Hematopoietic multipotent progenitor cell treated with erythropoietin and hydrocortisone succinate and interleukin-3 and kit ligand, for 8 days (in vitro differentiated cells): ENCODE measurements around the gene ZCCHC24.
A peak's percentile ranks its signal among the peaks of the same experiment; 100 is the strongest.

ENCODE experiments used
- DNase-seq: peaks from one replicate; pipeline ENCODE4 v3.0.0-alpha.2; 2015

ZCCHC24 gene

DNA sequence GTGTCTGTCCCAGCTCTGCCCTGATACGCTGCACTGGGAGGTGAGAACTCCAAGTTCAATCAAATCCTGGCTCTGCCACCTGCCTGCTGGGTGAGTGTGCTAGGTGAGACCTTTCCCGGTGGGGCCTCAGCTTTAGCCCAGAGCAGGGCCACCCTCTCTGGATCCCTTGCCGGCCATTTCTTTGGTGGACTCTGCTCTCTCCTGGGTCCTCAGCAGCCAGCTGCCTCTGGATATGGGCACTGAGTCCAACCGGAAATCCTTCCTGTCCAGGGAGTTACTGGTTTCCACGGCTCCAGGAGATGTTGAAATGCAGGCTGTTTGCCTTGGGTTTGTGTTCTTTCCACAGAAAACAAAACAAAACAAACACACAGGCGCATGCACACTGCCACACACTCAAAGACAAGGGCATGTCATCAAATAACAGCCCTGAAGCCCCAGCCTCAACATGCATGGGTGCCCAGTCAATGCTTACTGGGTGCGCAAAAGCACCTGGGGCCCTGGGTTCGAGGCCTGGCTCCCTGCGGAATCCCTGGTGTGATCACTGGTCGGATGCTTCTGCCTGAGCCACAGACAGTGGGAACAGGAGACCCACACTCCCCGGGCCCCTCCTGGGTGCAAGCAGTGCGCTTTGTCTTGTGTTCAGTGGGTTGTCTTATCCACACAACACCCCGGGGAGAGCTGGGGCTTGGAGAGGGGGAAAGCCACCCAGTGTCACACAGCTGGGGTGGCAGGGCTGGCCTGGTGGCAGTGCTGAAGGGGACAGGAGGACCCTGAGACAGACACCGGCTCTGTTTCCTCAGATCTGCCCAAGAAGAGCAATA is 65.1 kb downstream of the ZCCHC24 start:
- no peak for DNase-seq

DNA sequence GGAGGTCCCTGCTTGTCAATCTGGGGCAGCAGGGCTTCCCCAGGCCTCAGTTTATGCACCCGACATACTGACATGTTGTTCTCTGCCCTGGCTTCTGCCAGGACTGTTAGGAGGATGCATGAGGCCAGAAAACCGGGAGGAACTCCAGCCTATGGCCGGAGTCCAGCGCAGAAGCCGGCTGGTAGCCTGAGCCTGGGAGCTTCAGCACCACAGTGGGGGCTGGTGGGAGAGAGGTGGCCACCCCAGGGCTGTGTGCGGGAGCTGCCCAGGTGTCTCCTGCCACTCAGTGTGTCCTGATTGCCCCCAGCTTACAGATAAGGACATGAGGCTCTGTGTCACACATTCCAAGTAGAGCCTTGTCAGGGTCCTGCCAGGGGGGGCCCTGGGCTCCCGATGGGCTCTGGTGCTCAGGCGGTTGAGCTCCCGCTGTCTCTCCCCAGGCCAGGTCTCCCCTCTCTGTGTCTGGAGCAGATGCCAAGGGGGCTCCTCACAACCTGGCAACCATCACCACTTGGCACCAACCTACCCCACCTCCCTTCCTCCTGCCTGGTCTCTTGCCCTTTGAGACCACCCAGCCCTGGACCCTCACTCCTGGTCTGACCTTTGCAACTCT is 65.8 kb downstream of the ZCCHC24 start:
- DNase-seq = no peak

DNA sequence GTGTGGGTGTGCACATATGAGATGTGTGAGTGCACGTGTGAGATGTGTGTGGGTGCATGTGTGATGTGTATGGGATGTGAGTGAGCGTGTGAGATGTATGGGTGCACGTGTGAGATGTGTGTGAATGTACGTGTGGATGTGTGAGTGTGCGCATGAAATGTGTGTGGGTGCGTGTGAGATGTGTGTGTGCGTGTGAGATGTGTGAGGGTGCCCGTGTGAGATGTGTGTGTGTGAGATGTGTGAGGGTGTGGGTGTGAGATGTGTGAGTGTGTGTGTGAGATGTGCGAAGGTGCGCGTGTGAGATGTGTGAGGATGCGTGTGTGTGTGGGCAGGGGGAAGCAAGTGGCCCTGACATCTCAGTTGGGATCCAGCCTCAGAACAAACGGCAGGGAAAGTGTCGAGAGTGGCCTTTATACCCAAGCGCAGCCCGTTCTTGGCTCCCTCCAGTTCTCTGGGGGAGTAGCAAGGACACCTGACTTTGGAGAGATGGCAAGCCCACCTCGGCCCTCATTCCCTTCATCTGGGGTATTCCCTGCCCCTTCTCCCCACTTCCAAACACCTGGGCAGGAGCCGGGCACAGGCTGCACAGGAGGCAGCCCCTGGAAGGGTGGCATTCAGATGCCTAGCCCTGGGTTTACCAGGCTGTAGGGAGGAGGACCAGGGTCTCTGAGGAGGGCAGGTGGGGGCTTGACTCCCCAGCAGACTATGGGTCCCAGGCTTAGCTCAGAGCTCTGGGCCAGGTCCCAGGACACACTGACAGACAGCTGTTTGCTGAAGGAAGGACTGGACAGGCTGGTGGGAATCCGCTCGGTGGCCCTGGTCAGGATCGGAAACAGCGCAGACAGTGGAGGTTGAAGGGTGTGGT is 66.5 kb downstream of the ZCCHC24 start:
- no peak for DNase-seq

DNA sequence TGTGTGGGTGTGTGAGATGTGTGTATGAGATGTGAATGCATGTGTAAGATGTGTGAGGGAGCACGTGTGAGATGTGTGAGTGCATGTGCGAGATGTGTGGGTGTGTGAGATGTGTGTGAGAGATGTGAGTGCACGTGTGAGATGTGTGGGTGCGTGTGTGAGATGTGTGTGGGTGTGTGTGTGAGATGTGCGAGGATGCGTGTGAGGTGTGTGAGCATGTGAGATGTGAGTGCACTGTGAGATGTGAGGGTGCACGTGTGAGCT is 67.1 kb downstream of the ZCCHC24 start:
- DNase-seq = no peak

DNA sequence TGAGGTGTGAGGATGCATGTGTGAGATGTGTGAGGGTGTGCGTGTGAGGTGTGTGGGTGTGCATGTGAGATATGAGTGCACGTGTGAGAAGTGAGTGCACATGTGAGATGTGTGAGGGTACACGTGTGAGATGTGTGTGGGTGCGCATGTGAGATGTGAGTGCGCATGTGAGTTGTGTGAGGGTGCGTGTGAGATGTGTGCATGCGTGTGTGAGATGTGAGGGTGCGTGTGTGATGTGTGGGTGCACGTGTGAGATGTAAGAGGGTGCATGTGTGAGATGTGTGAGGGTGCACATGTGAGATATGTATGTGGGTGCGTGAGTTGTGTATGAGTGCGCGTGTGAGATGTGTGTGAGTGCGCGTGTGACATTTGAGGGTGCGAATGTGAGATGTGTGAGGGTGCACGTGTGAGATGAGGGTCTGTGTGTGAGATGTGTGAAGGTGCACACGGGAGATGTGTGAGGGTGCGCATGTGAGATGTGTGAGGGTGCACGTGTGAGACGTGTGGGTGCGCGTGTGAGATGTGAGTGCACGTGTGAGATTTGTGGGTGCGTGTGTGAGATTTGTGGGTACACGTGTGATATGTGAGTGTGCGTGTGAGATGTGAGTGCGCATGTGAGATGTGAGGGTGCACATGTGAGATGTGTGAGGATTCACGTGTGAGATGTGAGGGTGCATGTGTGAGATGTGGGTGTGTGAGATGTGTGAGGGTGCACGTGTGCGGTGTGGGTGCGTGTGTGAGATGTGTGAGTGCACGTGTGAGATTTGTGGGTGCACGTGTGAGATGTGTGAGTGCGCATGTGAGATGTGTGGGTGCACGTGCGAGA is 67.7 kb downstream of the ZCCHC24 start:
- no peak for DNase-seq

DNA sequence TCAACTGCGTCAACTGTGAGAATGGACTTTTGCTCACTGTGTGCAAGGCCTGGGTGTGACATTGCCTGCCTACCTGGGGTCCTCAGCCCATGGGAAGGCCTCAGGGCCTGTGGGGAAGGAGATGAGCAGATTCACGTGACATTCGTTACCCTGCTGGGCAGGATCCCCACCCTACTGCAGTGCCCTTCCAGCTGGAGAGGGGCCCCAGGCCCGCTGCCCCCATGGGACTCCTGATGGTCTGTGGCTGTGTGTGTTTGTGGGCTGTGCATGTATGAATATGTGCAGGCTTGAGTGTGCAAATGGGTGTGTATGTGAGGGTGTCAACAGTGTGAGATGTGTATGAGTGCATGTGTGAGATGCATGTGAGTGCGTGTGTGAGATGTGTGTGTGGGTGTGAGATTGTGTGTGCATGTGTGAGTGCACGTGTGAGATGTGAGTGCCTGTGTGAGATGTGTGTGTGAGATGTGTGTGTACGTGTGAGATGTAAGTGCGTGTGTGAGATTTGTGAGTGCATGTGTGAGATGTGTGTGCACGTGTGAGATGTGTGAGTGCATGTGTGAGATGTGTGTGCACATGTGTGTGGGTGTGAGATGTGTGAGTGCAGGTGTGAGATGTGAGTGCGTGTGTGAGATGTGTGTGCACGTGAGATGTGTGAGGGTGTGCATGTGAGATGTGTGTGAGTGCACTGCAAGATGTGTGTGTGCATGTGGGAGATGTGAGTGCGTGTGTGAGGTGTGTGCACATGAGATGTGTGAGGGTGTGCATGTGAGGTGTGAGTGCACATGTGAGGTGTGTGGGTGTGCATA is 68.5 kb downstream of the ZCCHC24 start:
- no peak for DNase-seq

DNA sequence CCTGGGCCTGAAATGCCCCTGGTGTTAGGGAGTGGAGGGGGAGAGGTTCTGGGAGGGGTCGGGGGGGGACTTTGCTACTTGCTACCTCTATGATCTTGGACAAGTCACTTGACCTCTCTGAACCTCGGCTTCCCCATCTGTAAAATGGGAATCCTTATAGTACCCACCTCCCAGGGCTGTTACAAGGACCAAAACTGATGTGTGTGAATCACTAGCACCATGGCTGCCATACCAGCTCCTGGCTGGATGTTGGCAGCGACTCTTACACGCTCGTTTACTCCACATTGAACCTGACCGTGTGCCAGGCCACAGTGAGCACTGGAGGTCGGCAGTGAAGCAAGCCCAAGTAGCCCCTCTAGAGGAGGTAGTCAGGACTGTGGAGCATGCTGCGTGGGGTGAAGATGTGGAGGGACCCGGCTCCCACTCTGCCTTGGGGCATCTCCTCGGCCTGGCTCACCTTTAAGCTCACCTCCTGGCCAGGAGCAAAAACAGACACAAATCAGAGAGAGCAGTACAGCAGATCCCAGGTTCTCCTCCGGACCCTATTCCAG is 69.3 kb downstream of the ZCCHC24 start:
- DNase-seq = no peak

DNA sequence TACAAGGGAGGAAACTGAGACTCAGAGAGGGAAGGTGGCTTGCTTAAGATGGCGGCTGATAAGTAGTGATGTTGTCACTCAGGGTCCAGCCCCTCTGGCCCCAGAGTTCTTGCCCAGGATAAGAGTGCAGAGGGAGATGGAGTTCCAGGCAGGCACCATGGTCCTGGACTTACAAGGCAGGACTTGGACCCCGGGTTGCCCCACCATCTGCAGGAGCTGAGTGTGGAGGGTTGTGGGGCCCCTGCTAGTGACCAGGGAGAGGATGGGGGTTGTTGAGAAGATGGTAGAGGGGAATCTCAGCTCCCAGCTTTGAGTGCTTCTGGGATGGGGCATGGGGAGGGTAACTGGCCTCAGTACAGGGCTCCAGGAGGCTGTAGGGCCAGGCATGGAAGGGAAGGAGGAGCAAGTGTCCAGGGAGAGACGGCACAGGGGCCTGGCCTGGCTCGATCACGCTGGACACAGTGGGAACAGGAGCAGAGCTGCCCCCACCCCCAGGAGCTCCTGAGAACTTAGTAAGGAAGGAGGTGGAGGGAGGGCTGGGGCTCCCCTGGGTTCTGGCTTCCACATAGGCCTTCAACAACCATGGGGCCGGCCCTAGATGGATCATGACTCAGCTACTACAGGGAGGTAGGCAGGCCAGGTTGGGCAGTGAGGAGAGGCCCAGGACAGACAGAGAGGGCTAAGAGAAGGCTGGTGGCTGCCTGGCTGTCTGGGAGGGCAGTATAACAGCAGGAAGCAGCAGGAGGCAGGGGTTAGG is 69.9 kb downstream of the ZCCHC24 start:
- DNase-seq = no peak

DNA sequence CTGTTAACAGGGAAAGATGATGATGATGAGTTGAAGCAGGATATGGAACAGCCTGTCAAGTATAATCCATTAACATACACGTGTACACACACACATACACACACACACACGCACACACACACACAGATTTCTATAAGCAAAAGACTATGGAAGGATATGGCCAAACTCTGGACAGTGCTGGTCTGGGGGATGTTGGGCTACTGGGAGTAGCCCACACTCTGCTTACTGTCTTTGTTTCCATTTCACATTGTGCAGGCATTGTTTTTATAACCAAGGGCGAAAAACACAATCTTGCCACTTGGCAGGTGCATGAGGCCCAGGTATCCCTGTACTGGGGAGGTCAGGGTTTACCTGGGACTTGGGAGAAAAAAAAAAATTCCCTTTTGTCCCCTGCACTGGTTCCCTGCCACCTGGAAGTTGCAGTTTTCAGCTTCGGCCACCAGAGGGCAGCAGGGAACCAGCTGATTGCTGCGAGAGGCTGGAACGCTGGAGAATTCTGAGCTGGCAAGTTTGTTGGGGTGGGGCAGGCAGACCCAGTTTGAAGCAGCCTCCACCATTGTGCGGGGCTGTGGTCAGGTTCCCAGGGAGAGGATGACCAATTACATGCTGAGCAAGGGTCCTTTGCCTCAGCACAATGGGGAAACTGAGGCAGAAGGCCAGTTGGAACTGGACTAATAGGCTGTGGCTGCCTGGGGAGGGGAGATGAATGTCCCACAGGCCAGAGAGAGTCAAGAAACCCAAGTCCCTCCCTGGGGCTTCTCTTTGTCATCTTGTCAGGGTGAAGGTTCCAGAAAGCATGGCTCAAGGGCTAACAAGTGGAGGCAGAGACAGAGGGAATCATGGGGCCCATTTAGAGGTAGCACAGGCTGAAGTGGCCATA is 70.9 kb downstream of the ZCCHC24 start:
- DNase-seq = peak; percentile 72

DNA sequence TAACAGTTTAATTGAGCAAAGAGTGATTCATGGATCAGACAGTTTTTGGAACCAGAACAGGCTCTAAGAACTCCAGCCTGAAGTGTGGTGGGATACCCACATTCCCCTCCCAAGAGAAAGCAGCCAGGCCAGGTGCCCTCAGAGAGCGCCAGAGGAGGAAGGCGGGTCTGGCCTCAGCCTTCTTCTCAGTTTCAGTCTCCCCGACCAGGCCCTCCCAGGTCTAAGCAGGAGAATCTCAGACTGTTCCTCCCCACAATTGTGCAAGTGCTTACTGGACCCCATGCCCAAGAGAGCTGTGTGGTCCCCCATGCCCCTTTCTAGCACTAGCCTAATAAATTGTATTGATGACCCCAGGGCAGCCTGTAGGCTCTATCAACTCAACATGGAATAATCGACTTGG is 72.6 kb downstream of the ZCCHC24 start:
- DNase-seq = no peak

DNA sequence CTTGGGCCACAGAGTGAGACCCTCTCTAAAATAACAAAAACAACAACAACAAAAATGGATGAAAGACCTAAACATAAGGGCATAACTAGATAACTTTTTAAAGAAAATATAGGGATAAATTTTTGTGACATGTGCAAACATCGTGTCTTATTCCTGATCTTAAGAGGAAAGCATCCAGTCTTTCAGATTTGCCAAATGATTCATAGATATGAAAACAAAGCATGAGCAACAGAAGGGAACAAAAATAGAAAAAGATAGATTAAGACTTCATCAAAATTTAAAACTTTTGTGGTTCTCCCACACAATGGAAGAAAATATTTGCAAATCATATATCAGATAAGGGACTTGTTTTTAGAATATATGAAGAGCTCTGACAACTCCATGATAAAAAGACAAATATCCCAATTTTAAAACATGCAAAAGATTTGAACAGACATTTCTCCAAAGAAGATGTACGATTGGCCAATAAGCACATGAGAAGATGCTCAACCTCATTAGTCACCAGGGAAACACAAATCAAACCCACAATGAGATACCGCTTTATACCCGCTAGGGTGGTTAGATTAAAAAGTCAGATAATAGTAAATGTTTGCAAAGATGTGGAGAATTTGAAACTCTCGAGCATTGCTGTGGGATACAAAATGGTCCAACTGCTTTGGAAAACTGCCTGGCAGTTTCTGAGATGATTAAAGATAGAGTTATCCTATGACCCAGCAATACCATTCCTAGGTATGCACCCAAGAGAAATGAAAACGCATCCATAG is 77.8 kb downstream of the ZCCHC24 start:
- no peak for DNase-seq

DNA sequence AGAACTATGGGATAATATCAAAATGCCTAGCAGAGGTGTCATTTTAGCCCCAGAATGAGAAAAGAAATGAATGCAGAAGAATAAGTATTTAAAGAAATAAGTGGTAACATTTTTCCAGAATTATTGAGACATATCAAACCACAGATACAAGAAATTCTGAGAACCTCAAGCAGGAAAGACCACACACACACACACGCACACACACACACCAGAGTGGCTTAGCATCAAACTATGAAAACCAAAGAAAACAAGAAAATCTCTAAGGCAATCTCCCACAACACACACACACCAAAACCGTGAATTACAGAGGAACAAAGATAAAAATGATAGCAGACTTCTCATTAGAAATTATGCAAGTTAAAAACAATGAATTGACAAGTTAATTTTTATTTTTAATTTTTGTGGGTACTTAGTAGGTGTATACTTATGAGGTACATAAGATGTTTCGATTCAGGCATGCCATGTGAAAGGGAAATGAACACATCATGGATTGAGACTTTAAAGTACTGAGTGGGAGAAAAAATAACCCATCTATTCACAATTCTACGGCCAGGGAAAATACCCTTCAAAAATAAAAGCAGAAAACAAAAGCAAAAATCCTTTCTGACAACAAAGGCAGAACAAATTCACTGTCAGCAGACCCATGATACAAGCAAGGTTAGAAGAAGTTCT is 83.6 kb downstream of the ZCCHC24 start:
- DNase-seq = no peak

DNA sequence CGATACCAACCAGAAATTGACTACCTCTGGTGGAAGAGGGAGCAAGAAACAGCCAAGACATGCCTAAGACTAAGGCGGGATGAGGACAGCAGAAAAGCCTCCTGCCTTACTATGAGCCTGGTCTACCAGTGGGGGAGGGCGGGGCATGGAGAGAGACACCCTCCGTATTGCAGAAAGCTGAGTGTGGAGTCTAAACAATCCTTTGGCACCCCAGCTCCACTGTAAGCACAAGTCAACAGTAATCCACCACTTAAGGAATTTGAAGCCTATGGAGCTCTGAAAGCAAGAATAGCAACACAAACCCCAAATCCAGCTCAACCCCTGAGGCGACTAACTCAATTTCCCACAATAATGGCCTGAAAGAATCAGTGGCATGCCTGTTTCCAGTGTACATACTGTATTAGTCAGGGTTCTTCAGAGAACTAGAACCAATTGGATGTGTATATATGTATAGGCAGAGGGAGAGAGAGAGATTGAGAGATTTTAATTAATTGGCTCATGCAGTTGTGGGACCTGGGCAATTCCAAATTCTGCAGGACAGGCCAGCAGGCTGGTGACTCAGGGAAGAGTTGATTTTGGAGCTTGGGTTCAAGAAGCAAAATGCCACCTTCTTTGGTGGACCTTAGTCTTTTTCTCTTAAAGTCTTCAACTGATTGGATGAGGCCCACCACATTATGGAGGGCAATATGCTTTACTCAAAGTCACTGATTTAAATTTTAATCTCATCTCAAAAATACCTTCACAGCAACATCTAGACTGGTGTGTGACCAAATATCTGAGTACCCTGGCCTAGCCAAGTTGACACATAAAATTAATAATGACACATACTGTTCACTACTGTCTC is 84.7 kb downstream of the ZCCHC24 start:
- DNase-seq = no peak

DNA sequence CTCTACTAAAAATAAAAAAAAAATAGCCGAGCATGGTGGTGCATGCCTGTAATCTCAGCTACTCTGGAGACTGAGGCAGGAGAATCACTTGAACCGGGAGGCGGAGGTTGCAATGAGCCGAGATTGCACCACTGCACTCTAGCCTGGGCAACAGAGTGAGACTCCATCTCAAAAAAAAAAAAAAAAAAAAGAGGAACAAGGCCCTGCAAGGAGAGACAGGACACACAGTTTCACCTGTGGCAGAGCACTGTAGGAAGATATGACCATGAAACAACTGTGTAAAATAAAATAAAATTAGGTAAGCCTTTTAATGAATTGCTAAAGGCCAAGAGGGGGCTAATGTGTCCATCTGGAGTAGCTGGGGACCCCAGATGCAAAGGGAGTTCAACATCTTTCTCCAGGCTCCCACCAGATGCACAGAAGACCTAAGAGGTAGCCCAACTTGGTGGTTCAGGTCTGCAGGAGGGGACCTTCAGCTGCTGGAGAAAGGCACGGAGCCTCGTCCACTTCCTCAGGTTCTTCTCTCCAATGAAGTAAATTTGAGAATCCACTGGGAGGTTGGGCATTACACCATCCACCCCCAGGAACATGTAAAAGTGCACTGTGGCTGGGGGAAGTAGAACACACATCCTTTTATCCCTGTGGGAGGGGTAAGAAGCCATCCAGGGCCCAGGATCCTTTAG is 85.5 kb downstream of the ZCCHC24 start:
- DNase-seq = no peak

DNA sequence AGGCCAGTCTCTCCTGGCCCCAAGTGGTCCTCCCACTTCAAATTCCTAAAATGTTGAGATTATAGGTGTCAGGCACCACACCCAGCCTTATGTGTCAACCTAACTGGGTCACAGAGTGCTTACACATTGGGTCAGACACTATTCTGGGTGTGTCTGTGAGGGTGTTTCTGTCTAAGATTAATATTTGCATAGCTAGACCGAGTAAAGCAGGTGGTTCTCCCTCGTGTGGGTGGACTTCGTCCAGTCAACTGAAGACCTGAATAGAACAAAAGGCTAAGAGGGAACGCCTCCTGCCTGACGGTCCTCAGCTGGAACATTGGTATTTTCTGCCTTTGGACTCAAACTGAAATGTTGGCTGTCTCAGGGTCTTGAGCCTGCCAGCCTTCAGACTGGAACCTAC is 86.6 kb downstream of the ZCCHC24 start:
- no peak for DNase-seq

DNA sequence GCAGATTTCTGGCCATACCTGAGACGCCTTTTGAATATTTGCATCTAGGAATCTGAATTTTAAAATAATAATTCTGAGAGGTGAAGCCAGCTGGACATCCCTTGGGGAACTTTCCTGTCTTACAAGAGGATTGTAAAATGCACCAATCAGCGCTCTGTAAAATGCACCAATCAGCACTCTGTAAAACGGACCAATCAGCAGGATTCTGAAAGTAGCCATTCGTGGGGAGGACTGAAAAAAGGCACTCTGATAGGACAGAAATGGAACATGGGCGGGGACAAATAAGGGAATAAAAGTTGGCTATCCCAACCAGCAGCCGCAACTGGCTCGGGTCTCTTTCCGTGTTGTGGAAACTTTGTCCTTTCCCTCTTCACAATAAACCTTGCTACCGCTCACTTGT is 88.2 kb downstream of the ZCCHC24 start:
- no peak for DNase-seq

DNA sequence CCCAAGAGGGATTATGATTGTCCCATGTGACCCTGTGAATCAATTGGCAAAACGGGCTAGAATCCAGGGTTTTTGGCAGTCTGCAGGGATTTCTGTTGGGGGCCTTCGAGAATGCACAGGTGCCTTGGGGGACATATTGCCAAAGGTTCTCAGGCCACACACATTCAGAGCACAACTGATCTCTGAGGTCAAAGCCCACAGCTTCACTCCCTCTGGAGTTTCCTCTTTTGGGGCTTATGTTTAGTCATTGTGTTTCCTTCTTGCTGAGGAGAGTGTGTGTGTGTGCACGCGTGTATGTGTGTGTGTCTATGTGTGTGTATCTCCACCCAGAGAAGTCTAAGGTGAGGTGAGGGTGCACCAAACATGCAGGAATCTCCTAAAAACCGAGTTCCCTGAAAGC is 89.3 kb downstream of the ZCCHC24 start:
- DNase-seq = peak; percentile 24
